ENCODE results near the gene TEKT5. TPM values are rescaled to one million over a fixed set of nuclear protein-coding genes. Genes with fewer than 3 reads are reported as not detected.

TEKT5 gene
- total RNA-seq, 1 donor from 2014 or later = not detected

DNA sequence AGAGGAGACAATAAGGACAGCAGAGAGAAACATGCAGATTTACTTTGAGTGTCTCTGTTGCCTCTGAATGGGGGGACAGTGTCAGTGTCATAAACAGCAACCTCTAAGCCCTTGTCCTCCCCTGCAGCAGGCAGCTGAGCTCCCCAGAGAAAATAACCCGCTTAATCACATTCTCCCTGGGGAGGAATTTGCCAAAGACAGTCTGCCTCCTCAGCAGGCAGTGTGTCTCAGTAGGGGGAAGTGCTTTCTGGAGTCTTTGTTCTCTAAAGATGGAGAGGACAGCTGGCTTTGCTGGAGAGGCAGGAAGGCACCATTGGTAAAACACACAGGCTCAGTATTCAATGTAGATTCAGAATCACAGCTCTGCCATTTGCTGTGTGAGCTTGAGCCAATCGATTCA is 16.1 kb downstream of the TEKT5 start:
- H3K9me3 Mint-ChIP-seq (ENCODE audit: unreplicated experiment) = no peaks in the 10 kb centered on the region
- DNase-seq (ENCODE audit: extremely low spot score, unreplicated experiment) = no peak
- H3K36me3 Mint-ChIP-seq (ENCODE audit: unreplicated experiment) = no peaks in the 10 kb centered on the region
- no peak overlapping the region for H3K4me3 Mint-ChIP-seq (ENCODE audit: unreplicated experiment)
- no peaks in the 10 kb centered on the region for H3K27me3 Mint-ChIP-seq (ENCODE audit: unreplicated experiment)
- TF ChIP-seq CTCF (IDR thresholded peaks at IDR 0.05) = no peak
- no peaks in the 10 kb centered on the region for H3K4me1 Mint-ChIP-seq (ENCODE audit: unreplicated experiment)
- H3K27ac Mint-ChIP-seq (ENCODE audit: unreplicated experiment) = no peak overlapping the region

GRCh38 chr16:10676284-10676683 is 18.4 kb downstream of the TEKT5 start:
- Mint-ChIP-seq H3K27me3 (ENCODE audit: unreplicated experiment) (no peaks in the 10 kb centered on the region), H3K4me3 (ENCODE audit: unreplicated experiment) (no peak overlapping the region), H3K4me1 (ENCODE audit: unreplicated experiment) (no peaks in the 10 kb centered on the region), H3K27ac (ENCODE audit: unreplicated experiment) (no peak overlapping the region), H3K36me3 (ENCODE audit: unreplicated experiment) (no peaks in the 10 kb centered on the region), H3K9me3 (ENCODE audit: unreplicated experiment) (no peaks in the 10 kb centered on the region)
- no peak for DNase-seq (ENCODE audit: extremely low spot score, unreplicated experiment)
- no peak for TF ChIP-seq CTCF (IDR thresholded peaks at IDR 0.05)

GRCh38 chr16:10675861-10676260 is 18.9 kb downstream of the TEKT5 start:
- H3K27me3 Mint-ChIP-seq (ENCODE audit: unreplicated experiment) = no peaks in the 10 kb centered on the region
- no peaks in the 10 kb centered on the region for H3K4me1 Mint-ChIP-seq (ENCODE audit: unreplicated experiment)
- no peak overlapping the region for H3K4me3 Mint-ChIP-seq (ENCODE audit: unreplicated experiment)
- no peak for DNase-seq (ENCODE audit: extremely low spot score, unreplicated experiment)
- H3K9me3 Mint-ChIP-seq (ENCODE audit: unreplicated experiment) = no peaks in the 10 kb centered on the region
- H3K27ac Mint-ChIP-seq (ENCODE audit: unreplicated experiment) = no peak overlapping the region
- no peaks in the 10 kb centered on the region for H3K36me3 Mint-ChIP-seq (ENCODE audit: unreplicated experiment)
- TF ChIP-seq CTCF (IDR thresholded peaks at IDR 0.05) = no peak

DNA sequence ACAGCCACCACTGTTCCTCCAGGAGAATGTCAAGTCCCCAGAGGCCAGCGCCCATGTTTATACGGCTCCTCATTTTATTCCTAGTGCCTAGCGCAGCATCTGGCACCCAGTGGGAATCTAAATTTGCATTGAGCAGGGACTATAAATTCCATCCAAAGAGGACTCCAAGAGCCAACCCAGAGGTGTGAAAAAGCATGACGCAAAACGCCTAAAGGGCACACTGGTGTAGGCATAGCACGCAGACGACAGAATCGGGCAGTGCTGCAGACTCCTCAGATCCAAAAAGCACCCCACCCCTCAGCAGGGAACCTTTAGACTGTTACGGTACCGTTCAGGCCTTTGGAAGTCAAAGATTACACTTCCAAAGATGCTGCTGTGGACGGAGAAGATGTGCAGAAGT is 19.5 kb downstream of the TEKT5 start:
- Mint-ChIP-seq H3K27me3 (ENCODE audit: unreplicated experiment) (no peaks in the 10 kb centered on the region), H3K36me3 (ENCODE audit: unreplicated experiment) (no peaks in the 10 kb centered on the region), H3K4me1 (ENCODE audit: unreplicated experiment) (no peaks in the 10 kb centered on the region), H3K9me3 (ENCODE audit: unreplicated experiment) (no peaks in the 10 kb centered on the region), H3K27ac (ENCODE audit: unreplicated experiment) (no peak overlapping the region), H3K4me3 (ENCODE audit: unreplicated experiment) (no peak overlapping the region)
- no peak for TF ChIP-seq CTCF (IDR thresholded peaks at IDR 0.05)
- no peak for DNase-seq (ENCODE audit: extremely low spot score, unreplicated experiment)

GRCh38 chr16:10671729-10672128 is 23.0 kb downstream of the TEKT5 start:
- Mint-ChIP-seq H3K9me3 (ENCODE audit: unreplicated experiment) (no peaks in the 10 kb centered on the region), H3K36me3 (ENCODE audit: unreplicated experiment) (no peaks in the 10 kb centered on the region), H3K27me3 (ENCODE audit: unreplicated experiment) (no peaks in the 10 kb centered on the region), H3K4me1 (ENCODE audit: unreplicated experiment) (no peaks in the 10 kb centered on the region), H3K27ac (ENCODE audit: unreplicated experiment) (no peak overlapping the region), H3K4me3 (ENCODE audit: unreplicated experiment) (no peak overlapping the region)
- no peak for DNase-seq (ENCODE audit: extremely low spot score, unreplicated experiment)
- no peak for TF ChIP-seq CTCF (IDR thresholded peaks at IDR 0.05)

Measured in osteocyte (in vitro differentiated cells).